Spleen (tissue), 7 donors: Measurements from ENCODE around the gene UBL4A.

Source experiments
- POLR2AphosphoS5 ChIP-seq, 3 donors: sonication (generic); formaldehyde crosslinking; IDR thresholded peaks; one replicate each; pipeline ENCODE4 v1.5.1; 2017; ENCODE audit warnings: antibody characterized with exemption in 3 of 3
- TF ChIP-seq, protein P1 (sequence below), 11 experiments: fragments of 200-600 bp in 7 of 11; fragments of 450-650 bp in 4 of 11; sonication (generic) in 4 of 11; IDR thresholded peaks in 8 of 11; conservative IDR thresholded peaks in 3 of 11; 1 replicate in 7 of 11; 2 replicates in 4 of 11; pipeline versions ENCODE4 v1.4.0 to v1.8.0; 2016 to 2021; ENCODE audit warnings: antibody characterized with exemption in 11 of 11, inconsistent platforms in 4 of 11, mild to moderate bottlenecking in 1 of 11
- donor health status: DM: no; HTN: no; CAD: no; lungs with moderate emphysema.
- donor health status: DM: no; HTN: no; CAD: no.
- donor health status: DM: no; HTN: no; CAD: no.

DNA sequence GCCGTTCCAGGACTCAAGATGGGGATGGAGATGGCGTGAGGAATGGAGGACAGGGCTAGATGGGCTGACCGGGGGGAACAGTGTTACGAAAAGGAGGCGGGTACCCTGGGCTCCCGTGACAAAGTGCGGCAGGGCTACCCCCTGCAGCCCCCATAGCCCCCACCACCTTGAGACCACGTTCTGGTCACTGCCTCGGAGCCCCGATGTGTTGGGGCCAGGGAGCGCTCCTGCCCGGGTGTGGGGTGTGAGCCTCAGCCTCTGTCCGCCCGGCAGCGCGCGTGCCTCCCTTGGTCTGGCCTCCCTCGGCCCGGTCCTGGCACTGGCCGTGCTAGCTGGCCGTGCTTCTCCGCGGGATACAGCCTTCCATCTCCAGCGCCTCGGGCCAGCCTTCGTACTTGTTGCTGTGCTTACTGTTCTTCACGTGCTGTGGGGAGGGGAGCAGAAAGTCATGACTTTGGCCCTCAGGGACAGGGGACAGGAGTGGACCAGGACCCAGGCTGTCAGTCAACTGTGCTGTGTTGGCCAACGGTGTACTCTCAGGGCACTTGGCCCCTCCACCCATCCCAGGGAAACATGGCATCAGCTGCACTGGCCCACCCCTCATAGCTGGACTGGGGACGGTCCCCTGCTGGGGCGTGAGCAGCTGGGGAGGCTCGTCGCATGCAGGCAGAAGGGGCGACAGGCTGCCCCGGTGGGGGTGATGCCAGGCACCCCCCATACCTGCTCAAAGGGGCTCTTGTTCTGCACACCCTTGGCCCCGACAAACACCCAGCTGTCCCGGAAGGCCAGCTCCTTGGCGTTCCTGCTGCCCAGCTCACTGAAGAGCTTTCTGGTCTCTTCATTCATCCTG, 20.3 kb upstream of the UBL4A start:
- peak in 1 of 3 donors; percentile 7 for TF ChIP-seq POLR2AphosphoS5 (IDR thresholded peaks at IDR 0.05)
- TF ChIP-seq, protein P1, sequence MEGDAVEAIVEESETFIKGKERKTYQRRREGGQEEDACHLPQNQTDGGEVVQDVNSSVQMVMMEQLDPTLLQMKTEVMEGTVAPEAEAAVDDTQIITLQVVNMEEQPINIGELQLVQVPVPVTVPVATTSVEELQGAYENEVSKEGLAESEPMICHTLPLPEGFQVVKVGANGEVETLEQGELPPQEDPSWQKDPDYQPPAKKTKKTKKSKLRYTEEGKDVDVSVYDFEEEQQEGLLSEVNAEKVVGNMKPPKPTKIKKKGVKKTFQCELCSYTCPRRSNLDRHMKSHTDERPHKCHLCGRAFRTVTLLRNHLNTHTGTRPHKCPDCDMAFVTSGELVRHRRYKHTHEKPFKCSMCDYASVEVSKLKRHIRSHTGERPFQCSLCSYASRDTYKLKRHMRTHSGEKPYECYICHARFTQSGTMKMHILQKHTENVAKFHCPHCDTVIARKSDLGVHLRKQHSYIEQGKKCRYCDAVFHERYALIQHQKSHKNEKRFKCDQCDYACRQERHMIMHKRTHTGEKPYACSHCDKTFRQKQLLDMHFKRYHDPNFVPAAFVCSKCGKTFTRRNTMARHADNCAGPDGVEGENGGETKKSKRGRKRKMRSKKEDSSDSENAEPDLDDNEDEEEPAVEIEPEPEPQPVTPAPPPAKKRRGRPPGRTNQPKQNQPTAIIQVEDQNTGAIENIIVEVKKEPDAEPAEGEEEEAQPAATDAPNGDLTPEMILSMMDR (IDR thresholded peaks at IDR 0.05 in 8 of 11, conservative IDR thresholded peaks at IDR 0.05 in 3 of 11), result no peak
